ENCODE measurements around the gene BTNL9. TPM values are rescaled to one million over a fixed set of nuclear protein-coding genes. Genes with fewer than 3 reads are reported as not detected.

The BTNL9 gene
- total RNA-seq, 2 experiments from 2014 or later, result not detected

DNA sequence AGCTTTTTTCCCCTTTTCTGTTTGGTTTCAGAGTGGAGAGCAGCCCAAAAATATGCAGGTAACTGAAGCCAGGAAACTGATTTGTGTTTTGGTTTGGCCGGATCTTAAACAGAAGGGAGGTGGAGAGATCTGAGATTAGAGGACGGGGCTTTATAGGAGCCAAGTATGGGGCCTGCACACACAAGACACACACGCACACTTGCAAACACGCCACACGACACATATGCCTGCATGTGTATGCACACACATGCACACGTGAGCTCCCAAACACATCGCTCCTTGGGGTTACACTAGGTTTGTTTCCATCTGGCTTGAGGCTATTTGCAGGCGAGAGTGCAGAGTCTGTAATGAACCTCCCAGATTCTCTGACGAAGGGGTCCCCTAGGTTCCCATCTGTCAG, 18.3 kb downstream of the BTNL9 start:
- H3K36me3 Mint-ChIP-seq (ENCODE audit: low read depth), result no peaks in the 10 kb centered on the region
- H3K4me1 Mint-ChIP-seq (ENCODE audit: low read depth), result peaks cover 7% of the 10 kb centered on the region
- H3K4me3 Mint-ChIP-seq, result no peak overlapping the region
- CTCF ChIA-PET, result no interaction called here
- no peak overlapping the region for H3K27ac Mint-ChIP-seq
- H3K9me3 Mint-ChIP-seq, result no peaks in the 10 kb centered on the region
- H3K27me3 Mint-ChIP-seq (ENCODE audit: low read depth), result peaks cover 74% of the 10 kb centered on the region
- intact Hi-C loops (cut with micrococcal nuclease), result no loop called here
- DNase-seq, result no peak

DNA sequence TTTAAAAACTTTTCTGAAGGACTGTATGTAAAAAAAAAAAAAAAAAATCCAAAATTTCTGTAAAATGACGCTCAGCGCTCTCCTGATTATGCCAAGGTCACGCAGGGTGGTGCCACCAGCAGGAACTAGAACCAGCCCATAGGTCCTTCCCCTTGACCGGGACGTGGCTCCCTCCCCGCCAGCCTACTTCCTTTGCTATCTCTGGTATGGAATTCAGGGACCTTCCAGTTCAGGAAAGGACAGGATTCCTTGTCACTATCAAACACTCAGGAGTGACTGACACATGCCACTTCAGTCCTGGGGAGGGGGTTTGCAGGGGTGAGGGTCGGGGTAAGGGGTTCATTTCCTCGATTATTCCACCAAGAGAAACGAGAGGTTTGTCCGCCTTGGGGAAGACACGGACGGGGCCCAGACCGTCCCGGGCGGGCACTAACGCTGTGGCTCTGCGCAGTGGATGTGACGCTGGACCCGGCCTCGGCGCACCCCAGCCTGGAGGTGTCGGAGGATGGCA, 18.8 kb downstream of the BTNL9 start:
- intact Hi-C loops (cut with micrococcal nuclease), result no loop called here

DNA sequence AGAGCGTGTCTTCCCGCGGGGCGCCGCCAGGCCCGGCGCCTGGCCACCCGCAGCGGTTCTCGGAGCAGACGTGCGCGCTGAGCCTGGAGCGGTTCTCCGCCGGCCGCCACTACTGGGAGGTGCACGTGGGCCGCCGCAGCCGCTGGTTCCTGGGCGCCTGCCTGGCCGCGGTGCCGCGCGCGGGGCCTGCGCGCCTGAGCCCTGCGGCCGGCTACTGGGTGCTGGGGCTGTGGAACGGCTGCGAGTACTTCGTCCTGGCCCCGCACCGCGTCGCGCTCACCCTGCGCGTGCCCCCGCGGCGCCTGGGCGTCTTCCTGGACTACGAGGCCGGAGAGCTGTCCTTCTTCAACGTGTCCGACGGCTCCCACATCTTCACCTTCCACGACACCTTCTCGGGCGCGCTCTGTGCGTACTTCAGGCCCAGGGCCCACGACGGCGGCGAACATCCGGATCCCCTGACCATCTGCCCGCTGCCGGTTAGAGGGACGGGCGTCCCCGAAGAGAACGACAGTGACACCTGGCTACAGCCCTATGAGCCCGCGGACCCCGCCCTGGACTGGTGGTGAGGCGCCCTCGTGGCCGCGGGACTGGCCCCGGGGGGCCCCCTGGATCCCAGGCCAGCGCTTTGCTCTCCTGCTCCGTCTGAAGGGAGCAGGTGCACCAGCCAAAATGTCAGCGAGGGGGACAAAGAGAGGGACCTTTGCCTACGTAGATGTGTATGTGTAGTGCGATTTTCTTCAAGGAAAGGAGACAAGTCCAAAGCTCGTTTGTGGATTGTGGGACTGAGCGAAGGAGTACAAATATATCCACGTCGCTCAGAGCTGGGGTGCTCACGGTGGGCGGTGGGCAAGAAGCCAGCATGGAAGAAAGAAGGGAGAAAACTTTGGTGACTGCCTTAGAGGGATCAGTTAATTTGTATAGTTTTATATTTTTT, 19.5 kb downstream of the BTNL9 start:
- intact Hi-C loops (cut with micrococcal nuclease), result no loop called here
- Mint-ChIP-seq H3K36me3 (ENCODE audit: low read depth) (no peaks in the 10 kb centered on the region), H3K4me1 (ENCODE audit: low read depth) (peaks cover 2% of the 10 kb centered on the region), H3K27ac (no peak overlapping the region), H3K4me3 (no peak overlapping the region), H3K27me3 (ENCODE audit: low read depth) (peaks cover 64% of the 10 kb centered on the region), H3K9me3 (no peaks in the 10 kb centered on the region)
- no peak for DNase-seq
- CTCF ChIA-PET, result no interaction called here

More for the DNA sequence above, 18.8 kb downstream of the BTNL9 start:
- no peak for DNase-seq
- CTCF ChIA-PET, result no interaction called here
- Mint-ChIP-seq H3K27me3 (ENCODE audit: low read depth) (peaks cover 71% of the 10 kb centered on the region), H3K9me3 (no peaks in the 10 kb centered on the region), H3K4me3 (no peak overlapping the region), H3K27ac (no peak overlapping the region), H3K36me3 (ENCODE audit: low read depth) (no peaks in the 10 kb centered on the region), H3K4me1 (ENCODE audit: low read depth) (peaks cover 4% of the 10 kb centered on the region)

- peaks cover 2% of the 10 kb centered on the region for H3K4me1 Mint-ChIP-seq (ENCODE audit: low read depth)
- intact Hi-C loops (cut with micrococcal nuclease), result no loop called here
- no peaks in the 10 kb centered on the region for H3K9me3 Mint-ChIP-seq
- H3K27me3 Mint-ChIP-seq (ENCODE audit: low read depth), result peaks cover 65% of the 10 kb centered on the region
- CTCF ChIA-PET, result no interaction called here
- no peak overlapping the region for H3K27ac Mint-ChIP-seq
- no peak overlapping the region for H3K4me3 Mint-ChIP-seq
- H3K36me3 Mint-ChIP-seq (ENCODE audit: low read depth), result no peaks in the 10 kb centered on the region
- no peak for DNase-seq
Observed at GRCh38 chr5:181060231-181060590, 20.1 kb downstream of the BTNL9 start.

DNA sequence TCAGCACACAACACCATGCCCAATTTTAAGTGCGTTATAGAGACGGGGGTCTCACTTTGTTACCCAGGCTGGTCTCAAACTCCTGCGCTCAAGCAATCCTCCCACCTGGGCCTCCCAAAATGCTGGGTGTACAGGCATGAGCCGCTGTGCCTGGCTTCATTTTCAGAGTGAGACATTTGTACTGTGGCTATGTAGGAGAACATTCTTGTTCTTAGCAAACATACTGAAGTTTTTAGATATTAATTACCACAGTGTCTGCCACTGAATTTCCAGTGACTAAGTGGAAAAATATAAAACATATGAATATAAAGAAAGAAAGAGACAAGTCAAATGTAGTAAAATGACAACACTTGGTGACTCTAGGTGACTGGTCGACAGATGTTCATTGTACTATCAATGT, 20.9 kb downstream of the BTNL9 start:
- Mint-ChIP-seq H3K27me3 (ENCODE audit: low read depth) (peaks cover 61% of the 10 kb centered on the region), H3K9me3 (no peaks in the 10 kb centered on the region), H3K36me3 (ENCODE audit: low read depth) (no peaks in the 10 kb centered on the region), H3K27ac (no peak overlapping the region), H3K4me1 (ENCODE audit: low read depth) (peaks cover 2% of the 10 kb centered on the region), H3K4me3 (no peak overlapping the region)
- intact Hi-C loops (cut with micrococcal nuclease), result no loop called here
- DNase-seq, result no peak
- CTCF ChIA-PET, result no interaction called here

DNA sequence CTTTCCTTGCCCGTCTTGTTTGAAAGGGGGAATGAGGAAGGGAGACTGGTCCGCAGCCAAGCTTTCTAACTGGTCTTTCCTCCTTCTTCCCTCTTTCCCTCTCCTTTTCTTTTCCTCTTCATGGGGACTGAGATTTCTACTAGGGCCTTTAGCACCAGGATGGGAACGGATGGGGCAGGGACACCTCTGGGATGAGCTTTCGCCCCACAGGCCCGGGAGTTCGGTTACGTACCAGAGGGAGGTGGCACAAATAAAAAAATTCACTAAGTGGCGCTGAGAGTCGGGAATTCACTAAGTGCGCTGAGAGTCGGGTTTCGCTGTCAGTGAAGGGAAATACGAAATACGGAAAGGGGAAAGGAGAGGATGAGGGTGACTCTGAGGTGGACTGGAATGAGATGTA, 21.6 kb downstream of the BTNL9 start:
- Mint-ChIP-seq H3K27ac (no peak overlapping the region), H3K9me3 (no peaks in the 10 kb centered on the region), H3K36me3 (ENCODE audit: low read depth) (no peaks in the 10 kb centered on the region), H3K4me1 (ENCODE audit: low read depth) (peaks cover 2% of the 10 kb centered on the region), H3K27me3 (ENCODE audit: low read depth) (peaks cover 62% of the 10 kb centered on the region), H3K4me3 (no peak overlapping the region)
- no peak for DNase-seq
- intact Hi-C loops (cut with micrococcal nuclease), result no loop called here
- CTCF ChIA-PET, result no interaction called here

DNA sequence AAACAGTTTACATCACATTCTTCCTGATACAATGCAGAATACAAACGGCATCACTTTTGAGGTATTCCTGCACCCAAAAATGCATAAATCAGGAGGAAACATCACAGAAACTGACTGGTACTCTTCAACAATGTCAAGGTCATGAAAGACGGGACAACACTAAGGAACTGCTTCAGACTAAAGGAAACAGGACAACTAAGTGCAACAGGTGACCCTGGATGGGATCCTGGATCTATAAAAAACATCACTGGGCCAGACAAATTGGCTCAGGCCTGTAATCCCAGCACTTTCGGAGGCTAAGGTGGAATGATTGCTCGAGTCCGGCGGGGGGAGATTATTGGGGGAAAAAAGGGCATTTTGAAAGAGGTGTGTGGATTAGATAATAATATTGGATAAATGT, 22.6 kb downstream of the BTNL9 start:
- H3K27ac Mint-ChIP-seq, result no peak overlapping the region
- no peak overlapping the region for H3K4me3 Mint-ChIP-seq
- H3K4me1 Mint-ChIP-seq (ENCODE audit: low read depth), result peaks cover 2% of the 10 kb centered on the region
- DNase-seq, result no peak
- H3K36me3 Mint-ChIP-seq (ENCODE audit: low read depth), result no peaks in the 10 kb centered on the region
- CTCF ChIA-PET, result no interaction called here
- peaks cover 61% of the 10 kb centered on the region for H3K27me3 Mint-ChIP-seq (ENCODE audit: low read depth)
- intact Hi-C loops (cut with micrococcal nuclease), result no loop called here
- H3K9me3 Mint-ChIP-seq, result no peaks in the 10 kb centered on the region

DNA sequence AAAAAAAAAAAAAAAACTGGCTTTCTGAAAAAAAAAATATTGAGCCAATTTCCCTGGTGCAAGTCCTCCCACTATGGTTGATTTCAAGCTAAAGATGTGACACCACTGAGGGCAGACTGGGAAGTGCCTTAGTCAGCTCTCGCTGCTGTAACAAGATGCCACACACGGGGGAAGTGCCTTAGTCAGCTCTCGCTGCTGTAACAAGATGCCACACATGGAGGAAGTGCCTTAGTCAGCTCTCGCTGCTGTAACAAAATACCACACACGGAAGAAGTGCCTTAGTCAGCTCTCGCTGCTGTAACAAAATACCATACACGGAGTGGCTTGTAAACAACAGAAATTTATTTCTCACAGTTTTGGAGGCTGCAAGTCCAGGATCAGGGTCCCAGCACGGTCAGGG, 23.4 kb downstream of the BTNL9 start:
- intact Hi-C loops (cut with micrococcal nuclease), result no loop called here
- Mint-ChIP-seq H3K9me3 (no peaks in the 10 kb centered on the region), H3K27me3 (ENCODE audit: low read depth) (peaks cover 62% of the 10 kb centered on the region), H3K36me3 (ENCODE audit: low read depth) (no peaks in the 10 kb centered on the region), H3K4me1 (ENCODE audit: low read depth) (peaks cover 2% of the 10 kb centered on the region), H3K4me3 (no peak overlapping the region), H3K27ac (no peak overlapping the region)
- no peak for DNase-seq
- CTCF ChIA-PET, result no interaction called here

- H3K27ac Mint-ChIP-seq, result no peak overlapping the region
- CTCF ChIA-PET, result no interaction called here
- no peaks in the 10 kb centered on the region for H3K9me3 Mint-ChIP-seq
- intact Hi-C loops (cut with micrococcal nuclease), result no loop called here
- peaks cover 63% of the 10 kb centered on the region for H3K27me3 Mint-ChIP-seq (ENCODE audit: low read depth)
- DNase-seq, result no peak
- no peaks in the 10 kb centered on the region for H3K36me3 Mint-ChIP-seq (ENCODE audit: low read depth)
- no peaks in the 10 kb centered on the region for H3K4me1 Mint-ChIP-seq (ENCODE audit: low read depth)
- no peak overlapping the region for H3K4me3 Mint-ChIP-seq
Observed at GRCh38 chr5:181064987-181065386, 24.9 kb downstream of the BTNL9 start.

DNA sequence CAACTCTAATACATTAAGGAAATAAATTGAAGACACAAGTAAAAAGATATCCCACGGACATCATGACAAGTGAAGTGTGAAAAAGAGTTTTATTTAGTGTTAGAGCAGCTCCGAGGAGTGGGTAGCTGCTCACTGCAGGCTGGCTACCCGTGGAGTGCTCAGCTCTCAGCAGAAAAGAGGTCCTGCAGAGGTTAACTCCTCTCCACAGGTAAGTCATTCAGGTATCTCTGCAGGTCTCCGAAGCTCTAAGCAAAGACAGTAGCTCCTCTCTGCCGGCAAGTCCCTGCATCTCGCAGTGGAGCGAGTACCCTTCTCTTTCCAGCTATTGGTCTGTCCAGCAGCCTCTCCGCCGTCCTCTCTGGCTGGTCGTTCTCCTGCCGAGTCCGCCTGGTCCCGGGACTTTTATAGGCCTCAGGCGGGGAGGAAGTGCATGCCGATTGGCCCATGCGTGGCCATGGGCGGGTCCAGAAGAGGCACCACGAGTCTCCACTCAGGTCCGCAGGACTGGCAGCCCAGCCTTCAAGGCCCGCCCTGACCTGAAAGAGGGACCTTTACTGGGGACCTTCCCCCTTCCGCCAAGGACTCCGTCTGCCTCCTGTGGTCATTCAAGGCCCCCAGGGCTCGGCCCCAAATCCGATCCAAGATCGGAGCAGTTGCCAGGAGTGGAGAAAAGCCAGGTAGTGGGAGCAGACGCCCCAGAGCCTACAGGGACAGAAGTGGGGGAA, 29.9 kb downstream of the BTNL9 start:
- Mint-ChIP-seq H3K9me3 (no peaks in the 10 kb centered on the region), H3K36me3 (ENCODE audit: low read depth) (no peaks in the 10 kb centered on the region), H3K4me3 (no peak overlapping the region), H3K27me3 (ENCODE audit: low read depth) (peaks cover 51% of the 10 kb centered on the region), H3K4me1 (ENCODE audit: low read depth) (no peaks in the 10 kb centered on the region), H3K27ac (no peak overlapping the region)
- intact Hi-C loops (cut with micrococcal nuclease), result no loop called here
- DNase-seq, result no peak
- CTCF ChIA-PET, result interaction anchor here (0.6 to 0.7 kb wide), 2 partner anchors 287 to 368 kb away, joined by 3 read pairs; no protein-coding TSS in a partner anchor

DNA sequence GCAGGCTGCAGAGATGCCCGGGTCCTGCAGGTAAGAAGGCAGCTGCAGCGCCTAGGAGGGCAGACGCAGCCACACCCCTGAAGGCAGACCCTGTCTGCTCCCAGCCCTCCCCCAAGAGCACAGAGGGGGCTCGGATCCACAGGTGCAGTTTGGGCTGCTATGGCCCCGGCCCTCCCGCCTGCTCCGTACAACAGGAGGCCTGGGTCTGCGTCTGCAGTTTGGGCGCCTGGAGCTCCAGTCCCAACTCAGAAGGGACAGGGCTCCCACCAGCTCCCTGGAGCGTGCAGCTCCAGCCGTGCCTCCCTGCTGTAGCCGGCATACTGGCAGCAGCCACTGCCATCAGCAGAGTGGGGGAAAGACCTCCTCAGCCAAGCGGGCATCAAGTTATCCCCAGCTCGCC, 30.5 kb downstream of the BTNL9 start:
- Mint-ChIP-seq H3K9me3 (no peaks in the 10 kb centered on the region), H3K27ac (no peak overlapping the region), H3K4me1 (ENCODE audit: low read depth) (no peaks in the 10 kb centered on the region), H3K36me3 (ENCODE audit: low read depth) (no peaks in the 10 kb centered on the region), H3K4me3 (no peak overlapping the region), H3K27me3 (ENCODE audit: low read depth) (peaks cover 52% of the 10 kb centered on the region)
- intact Hi-C loops (cut with micrococcal nuclease), result no loop called here
- CTCF ChIA-PET, result no interaction called here
- no peak for DNase-seq

GRCh38 chr5:181071257-181071656, 31.2 kb downstream of the BTNL9 start:
- DNase-seq, result no peak
- H3K36me3 Mint-ChIP-seq (ENCODE audit: low read depth), result no peaks in the 10 kb centered on the region
- CTCF ChIA-PET, result no interaction called here
- intact Hi-C loops (cut with micrococcal nuclease), result no loop called here
- no peak overlapping the region for H3K27ac Mint-ChIP-seq
- H3K27me3 Mint-ChIP-seq (ENCODE audit: low read depth), result peaks cover 53% of the 10 kb centered on the region
- H3K4me1 Mint-ChIP-seq (ENCODE audit: low read depth), result no peaks in the 10 kb centered on the region
- H3K9me3 Mint-ChIP-seq, result no peaks in the 10 kb centered on the region
- H3K4me3 Mint-ChIP-seq, result no peak overlapping the region

- intact Hi-C loops (cut with micrococcal nuclease), result no loop called here
- H3K27ac Mint-ChIP-seq, result no peak overlapping the region
- peaks cover 2% of the 10 kb centered on the region for H3K9me3 Mint-ChIP-seq
- H3K36me3 Mint-ChIP-seq (ENCODE audit: low read depth), result no peaks in the 10 kb centered on the region
- H3K4me1 Mint-ChIP-seq (ENCODE audit: low read depth), result no peaks in the 10 kb centered on the region
- no peak overlapping the region for H3K4me3 Mint-ChIP-seq
- DNase-seq, result no peak
- CTCF ChIA-PET, result interaction anchor here (0.7 kb wide), 1 partner anchor 471 kb away, joined by 3 read pairs; no protein-coding TSS in a partner anchor
- H3K27me3 Mint-ChIP-seq (ENCODE audit: low read depth), result peaks cover 33% of the 10 kb centered on the region
Observed at GRCh38 chr5:181076920-181077319, 36.9 kb downstream of the BTNL9 start.

Data from activated naive CD4-positive, alpha-beta T cell treated with anti-CD3 and anti-CD28 coated beads for 36 hours (primary cell).